ENCODE results near the gene GTPBP1.

GTPBP1 gene

GRCh38 chr22:38696606-38697424, 8.9 kb upstream of the GTPBP1 start:
- H2BK5ac ChIP-seq (ENCODE audit: low read length): no peak overlapping the region
- no peak overlapping the region for H3K4me2 ChIP-seq (ENCODE audit: low read length)
- no peak overlapping the region for H3K9ac ChIP-seq (ENCODE audit: low read length)
- no peaks in the 10 kb centered on the region for H3K27me3 ChIP-seq (ENCODE audit: insufficient read depth, low read length, poor library complexity)
- no peak overlapping the region for H2AK5ac ChIP-seq (ENCODE audit: low read length)
- WGBS (ENCODE audit: extremely low coverage, insufficient coverage, low lambda C conversion rate): no CpG with 5 or more reads among the region's 3 CpGs
- no peaks in the 10 kb centered on the region for H3K36me3 ChIP-seq (ENCODE audit: control insufficient read depth, insufficient read depth, low read length)
- no peak overlapping the region for H3K23ac ChIP-seq (ENCODE audit: low read length)
- no peak overlapping the region for H3K27ac ChIP-seq (ENCODE audit: low read depth, low read length)
- no peak overlapping the region for H4K8ac ChIP-seq (ENCODE audit: low read depth, low read length)
- H3K4ac ChIP-seq (ENCODE audit: low read depth, low read length): no peak overlapping the region
- peaks cover 18% of the 10 kb centered on the region for H3K79me2 ChIP-seq (ENCODE audit: control insufficient read depth, insufficient read depth, low read length)
- H3K4me1 ChIP-seq (ENCODE audit: control insufficient read depth, low read depth, low read length): peaks cover 3% of the 10 kb centered on the region
- no peak overlapping the region for H2BK120ac ChIP-seq (ENCODE audit: low read depth, low read length)
- H2BK15ac ChIP-seq (replicated peaks; ENCODE audit: low read depth): no peak overlapping the region
- H3K4me3 ChIP-seq (ENCODE audit: low read length): no peak overlapping the region
- peaks cover 16% of the 10 kb centered on the region for H3K79me1 ChIP-seq (ENCODE audit: low read length)
- H4K5ac ChIP-seq (ENCODE audit: low read length): no peak overlapping the region
- H3K18ac ChIP-seq (ENCODE audit: low read length): no peak overlapping the region
- peak; percentile 41 for DNase-seq
- no peak overlapping the region for H3K56ac ChIP-seq (ENCODE audit: low read length)

DNA sequence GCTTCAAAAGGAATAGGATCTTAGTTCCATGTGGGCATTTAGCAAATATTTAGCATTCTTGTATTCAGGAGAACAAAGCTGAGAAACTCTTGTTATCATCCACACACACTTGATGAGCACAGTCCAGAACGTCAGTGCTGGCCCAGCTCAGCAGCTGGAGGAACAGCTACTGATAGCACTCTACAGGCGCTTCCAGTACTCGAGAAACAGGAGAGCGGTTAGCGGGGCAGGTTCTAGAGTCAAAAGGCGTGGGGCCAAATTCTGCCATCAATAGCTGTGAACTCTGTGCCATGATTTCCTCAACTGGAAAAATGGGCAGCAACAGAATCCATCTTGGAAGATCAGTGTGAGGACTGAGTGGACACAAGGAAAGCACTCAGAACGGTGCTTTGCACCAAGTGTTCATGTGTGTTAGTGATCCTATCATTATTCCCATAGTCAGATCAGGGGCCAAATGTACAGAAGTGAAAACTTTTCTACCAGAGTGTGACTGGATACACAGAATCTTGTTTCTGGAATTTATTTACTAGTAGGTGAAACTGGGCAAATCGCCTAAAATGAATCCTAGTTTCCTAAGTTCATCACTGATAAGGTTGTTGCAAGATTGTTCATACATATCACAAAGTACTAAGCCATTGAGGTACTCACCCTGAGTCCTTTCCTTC, 8.2 kb upstream of the GTPBP1 start:
- no CpG with 5 or more reads among the region's 8 CpGs for WGBS (ENCODE audit: extremely low coverage, insufficient coverage, low lambda C conversion rate)
- DNase-seq: peak; percentile 21
- Histone ChIP-seq H3K4ac (ENCODE audit: low read depth, low read length) (no peak overlapping the region), H4K5ac (ENCODE audit: low read length) (no peak overlapping the region), H3K4me2 (ENCODE audit: low read length) (no peak overlapping the region), H3K23ac (ENCODE audit: low read length) (no peak overlapping the region), H2BK5ac (ENCODE audit: low read length) (no peak overlapping the region), H3K27me3 (ENCODE audit: insufficient read depth, low read length, poor library complexity) (no peaks in the 10 kb centered on the region), H3K56ac (ENCODE audit: low read length) (peak overlapping the region; percentile 39), H3K18ac (ENCODE audit: low read length) (no peak overlapping the region), H2AK5ac (ENCODE audit: low read length) (no peak overlapping the region), H2BK120ac (ENCODE audit: low read depth, low read length) (no peak overlapping the region), H3K4me3 (ENCODE audit: low read length) (no peak overlapping the region), H3K27ac (ENCODE audit: low read depth, low read length) (no peak overlapping the region), H3K79me1 (ENCODE audit: low read length) (peaks cover 16% of the 10 kb centered on the region), H2BK15ac (replicated peaks; ENCODE audit: low read depth) (no peak overlapping the region), H3K79me2 (ENCODE audit: control insufficient read depth, insufficient read depth, low read length) (peaks cover 18% of the 10 kb centered on the region), H3K4me1 (ENCODE audit: control insufficient read depth, low read depth, low read length) (peaks cover 3% of the 10 kb centered on the region), H3K36me3 (ENCODE audit: control insufficient read depth, insufficient read depth, low read length) (no peaks in the 10 kb centered on the region), H3K9ac (ENCODE audit: low read length) (no peak overlapping the region), H4K8ac (ENCODE audit: low read depth, low read length) (no peak overlapping the region)

DNA sequence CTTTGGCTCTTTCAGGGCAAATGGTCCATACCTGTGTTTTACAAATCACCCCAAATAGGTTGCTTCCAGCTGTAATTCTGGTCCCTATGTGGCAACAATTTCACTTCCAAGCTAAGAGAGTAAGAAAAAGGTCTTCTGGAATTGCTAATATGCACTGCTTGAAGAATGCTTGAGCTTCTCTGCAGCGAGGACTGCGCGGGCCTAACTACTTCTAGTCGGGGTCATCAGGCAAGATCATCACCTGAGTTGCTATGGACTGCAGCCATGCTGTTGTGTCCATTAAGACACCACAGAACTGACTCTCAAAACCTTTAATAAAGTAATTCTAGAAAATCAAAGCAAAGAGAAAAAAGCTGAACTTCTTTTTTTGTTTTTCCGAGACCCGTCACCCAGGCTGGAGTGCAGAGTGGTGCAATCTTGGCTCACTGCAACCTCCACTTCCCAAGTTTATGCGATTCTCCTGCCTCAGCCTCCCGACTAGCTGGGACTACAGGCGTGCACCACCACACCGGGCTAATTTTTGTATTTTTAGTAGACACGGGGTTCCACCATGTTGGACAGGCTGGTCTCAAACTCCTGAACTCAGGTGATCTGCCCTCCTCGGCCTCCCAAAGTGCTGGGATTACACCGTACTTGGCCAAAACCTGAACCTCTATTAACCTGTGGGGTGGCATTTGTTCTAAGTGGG, 7.2 kb upstream of the GTPBP1 start:
- H2BK15ac ChIP-seq (replicated peaks; ENCODE audit: low read depth): no peak overlapping the region
- peak overlapping the region; percentile 65 for H3K4me2 ChIP-seq (ENCODE audit: low read length)
- H4K8ac ChIP-seq (ENCODE audit: low read depth, low read length): no peak overlapping the region
- H3K79me1 ChIP-seq (ENCODE audit: low read length): peaks cover 13% of the 10 kb centered on the region
- H3K27ac ChIP-seq (ENCODE audit: low read depth, low read length): no peak overlapping the region
- no peaks in the 10 kb centered on the region for H3K27me3 ChIP-seq (ENCODE audit: insufficient read depth, low read length, poor library complexity)
- H3K79me2 ChIP-seq (ENCODE audit: control insufficient read depth, insufficient read depth, low read length): peaks cover 18% of the 10 kb centered on the region
- no peak overlapping the region for H2AK5ac ChIP-seq (ENCODE audit: low read length)
- no CpG with 5 or more reads among the region's 13 CpGs for WGBS (ENCODE audit: extremely low coverage, insufficient coverage, low lambda C conversion rate)
- H3K56ac ChIP-seq (ENCODE audit: low read length): peak overlapping the region; percentile 30
- H3K4me1 ChIP-seq (ENCODE audit: control insufficient read depth, low read depth, low read length): peaks cover 3% of the 10 kb centered on the region
- H3K18ac ChIP-seq (ENCODE audit: low read length): no peak overlapping the region
- no peak overlapping the region for H3K4me3 ChIP-seq (ENCODE audit: low read length)
- no peaks in the 10 kb centered on the region for H3K36me3 ChIP-seq (ENCODE audit: control insufficient read depth, insufficient read depth, low read length)
- H4K5ac ChIP-seq (ENCODE audit: low read length): no peak overlapping the region
- peak overlapping the region; percentile 35 for H3K9ac ChIP-seq (ENCODE audit: low read length)
- no peak overlapping the region for H2BK120ac ChIP-seq (ENCODE audit: low read depth, low read length)
- DNase-seq: no peak
- no peak overlapping the region for H2BK5ac ChIP-seq (ENCODE audit: low read length)
- no peak overlapping the region for H3K23ac ChIP-seq (ENCODE audit: low read length)
- H3K4ac ChIP-seq (ENCODE audit: low read depth, low read length): no peak overlapping the region

DNA sequence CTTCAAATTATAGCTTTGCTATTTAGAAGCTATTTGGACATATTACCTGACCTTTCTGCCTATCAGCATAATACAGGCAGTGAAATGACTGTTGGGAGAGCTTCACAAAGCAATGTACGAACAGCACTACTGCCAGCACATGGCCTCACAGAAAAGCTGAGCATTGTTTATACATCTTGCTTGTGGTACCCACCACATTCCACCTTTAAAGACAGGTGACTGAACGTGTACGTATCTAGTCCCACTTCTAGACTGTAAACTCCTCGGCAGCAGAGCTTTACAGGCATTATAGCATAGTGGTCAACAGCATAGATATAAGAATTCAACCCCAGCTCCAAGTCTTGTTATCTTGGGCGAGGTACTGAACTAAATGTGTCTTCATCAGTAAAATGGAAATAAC, 6.6 kb upstream of the GTPBP1 start:
- Histone ChIP-seq H2BK5ac (ENCODE audit: low read length) (no peak overlapping the region), H3K4me2 (ENCODE audit: low read length) (peak overlapping the region; percentile 65), H3K27ac (ENCODE audit: low read depth, low read length) (no peak overlapping the region), H3K4me1 (ENCODE audit: control insufficient read depth, low read depth, low read length) (peaks cover 3% of the 10 kb centered on the region), H3K23ac (ENCODE audit: low read length) (no peak overlapping the region), H3K56ac (ENCODE audit: low read length) (peak overlapping the region; percentile 87), H3K4ac (ENCODE audit: low read depth, low read length) (no peak overlapping the region), H4K5ac (ENCODE audit: low read length) (no peak overlapping the region), H2BK15ac (replicated peaks; ENCODE audit: low read depth) (no peak overlapping the region), H3K18ac (ENCODE audit: low read length) (no peak overlapping the region), H3K79me1 (ENCODE audit: low read length) (peaks cover 12% of the 10 kb centered on the region), H3K79me2 (ENCODE audit: control insufficient read depth, insufficient read depth, low read length) (peaks cover 18% of the 10 kb centered on the region), H3K4me3 (ENCODE audit: low read length) (peak overlapping the region; percentile 93), H3K27me3 (ENCODE audit: insufficient read depth, low read length, poor library complexity) (no peaks in the 10 kb centered on the region), H2AK5ac (ENCODE audit: low read length) (no peak overlapping the region), H4K8ac (ENCODE audit: low read depth, low read length) (no peak overlapping the region), H3K9ac (ENCODE audit: low read length) (peak overlapping the region; percentile 96), H2BK120ac (ENCODE audit: low read depth, low read length) (no peak overlapping the region), H3K36me3 (ENCODE audit: control insufficient read depth, insufficient read depth, low read length) (no peaks in the 10 kb centered on the region)
- no peak for DNase-seq
- WGBS (ENCODE audit: extremely low coverage, insufficient coverage, low lambda C conversion rate): no CpG with 5 or more reads among the region's 5 CpGs

DNA sequence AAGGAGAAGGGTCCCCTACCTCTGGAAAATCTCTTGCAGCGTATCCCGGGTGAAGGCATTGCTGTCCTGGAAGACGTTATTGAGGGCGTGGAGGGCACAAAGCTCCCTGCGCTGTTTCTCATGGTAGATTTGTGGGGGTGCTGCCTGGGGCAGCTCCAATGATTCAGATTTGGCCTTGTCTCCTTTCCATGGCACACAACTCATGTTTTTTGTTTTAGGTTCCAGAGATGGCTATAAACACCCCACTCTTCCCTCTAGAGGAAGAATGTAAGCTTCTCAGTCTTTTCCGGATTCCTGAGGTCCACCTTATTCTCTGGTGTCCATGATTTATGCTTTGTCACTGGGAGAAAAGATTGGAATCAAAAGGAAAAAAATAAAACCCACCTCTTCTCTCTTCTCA, 6.0 kb upstream of the GTPBP1 start:
- Histone ChIP-seq H3K4ac (ENCODE audit: low read depth, low read length) (no peak overlapping the region), H3K79me1 (ENCODE audit: low read length) (peaks cover 9% of the 10 kb centered on the region), H3K4me2 (ENCODE audit: low read length) (peak overlapping the region; percentile 65), H3K36me3 (ENCODE audit: control insufficient read depth, insufficient read depth, low read length) (no peaks in the 10 kb centered on the region), H2BK120ac (ENCODE audit: low read depth, low read length) (no peak overlapping the region), H3K27me3 (ENCODE audit: insufficient read depth, low read length, poor library complexity) (no peaks in the 10 kb centered on the region), H3K27ac (ENCODE audit: low read depth, low read length) (no peak overlapping the region), H3K56ac (ENCODE audit: low read length) (peak overlapping the region; percentile 87), H4K8ac (ENCODE audit: low read depth, low read length) (no peak overlapping the region), H2BK15ac (replicated peaks; ENCODE audit: low read depth) (no peak overlapping the region), H3K23ac (ENCODE audit: low read length) (no peak overlapping the region), H2BK5ac (ENCODE audit: low read length) (no peak overlapping the region), H3K4me3 (ENCODE audit: low read length) (peak overlapping the region; percentile 93), H3K18ac (ENCODE audit: low read length) (peak overlapping the region; percentile 43), H4K5ac (ENCODE audit: low read length) (peak overlapping the region; percentile 44), H3K9ac (ENCODE audit: low read length) (peak overlapping the region; percentile 96), H3K4me1 (ENCODE audit: control insufficient read depth, low read depth, low read length) (peaks cover 3% of the 10 kb centered on the region), H2AK5ac (ENCODE audit: low read length) (no peak overlapping the region), H3K79me2 (ENCODE audit: control insufficient read depth, insufficient read depth, low read length) (peaks cover 18% of the 10 kb centered on the region)
- WGBS (ENCODE audit: extremely low coverage, insufficient coverage, low lambda C conversion rate): no CpG with 5 or more reads among the region's 6 CpGs
- peak; percentile 22 for DNase-seq

Data from mesendoderm (in vitro differentiated cells).